IMR-90 (cell line): ENCODE measurements around the gene NME4. TPM values are rescaled to one million over a fixed set of nuclear protein-coding genes. Genes with fewer than 3 reads are reported as not detected.

Source experiments
- ATAC-seq: fragments of 200-7000 bp; cut with Tn5 transposase; 2 replicates; pipeline ENCODE4 v1.9.1; 2020; ENCODE audit warnings: low read depth, mild to moderate bottlenecking, moderate library complexity
- BruUV-seq: library from RNA; stranded (reverse); fragments of 400-500 nt; replicated peaks from 2 replicates; lab custom pipeline; 2021; lab: Mats Ljungman, UMichigan
- CTCF ChIA-PET: fragments of 300-600 bp; formaldehyde crosslinking; extraction: SDS; loops from one replicate; lab custom pipeline; 2021; ENCODE audit warnings: antibody characterized with exemption; lab: Yijun Ruan, JAX
- POLR2A ChIA-PET: fragments of 300-600 bp; sonication (Branson Sonifier 250); formaldehyde crosslinking; loops from one replicate; lab custom pipeline; 2022; ENCODE audit warnings: antibody characterized with exemption; ENCODE audit not compliant: unreplicated experiment; lab: Charles Lee
- DNase-seq: peaks from one replicate; pipeline ENCODE4 v3.0.0; 2013
- H2AFZ ChIP-seq: replicated peaks from 2 replicates; pipeline ENCODE3; 2013; ENCODE audit warnings: low read length, mild to moderate bottlenecking; ENCODE audit not compliant: poor library complexity
- H2AK5ac ChIP-seq: 2 replicates; pipeline ENCODE4 v1.6.1; 2013; ENCODE audit warnings: low read depth, low read length, inconsistent platforms
- H2AK9ac ChIP-seq: replicated peaks from 2 replicates; pipeline ENCODE3; 2013; ENCODE audit warnings: mild to moderate bottlenecking, low read depth, low read length, moderate library complexity; ENCODE audit not compliant: poor library complexity
- H2BK120ac ChIP-seq: 2 replicates; pipeline ENCODE4 v1.6.1; 2013; ENCODE audit warnings: low read depth, low read length, inconsistent platforms
- H2BK15ac ChIP-seq: 3 replicates; pipeline ENCODE4 v1.6.1; 2013; ENCODE audit warnings: low read depth, low read length, inconsistent platforms
- H2BK20ac ChIP-seq: 2 replicates; pipeline ENCODE4 v1.6.1; 2013; ENCODE audit warnings: low read depth, mild to moderate bottlenecking, inconsistent platforms, low read length, moderate library complexity
- H2BK5ac ChIP-seq: 2 replicates; pipeline ENCODE4 v1.6.1; 2013; ENCODE audit warnings: mild to moderate bottlenecking, low read depth, low read length, inconsistent platforms; ENCODE audit not compliant: poor library complexity, severe bottlenecking
- H3K14ac ChIP-seq: replicated peaks from 2 replicates; pipeline ENCODE4 v1.6.1; 2013; ENCODE audit warnings: low read depth, low read length, inconsistent platforms
- H3K18ac ChIP-seq: 2 replicates; pipeline ENCODE4 v1.6.1; 2013; ENCODE audit warnings: low read depth, low read length, control low read depth
- H3K23ac ChIP-seq: 2 replicates; pipeline ENCODE4 v1.6.1; 2013; ENCODE audit warnings: low read depth, low read length, inconsistent platforms
- H3K27ac ChIP-seq: 2 replicates; pipeline ENCODE4 v1.5.1; 2013; ENCODE audit warnings: mild to moderate bottlenecking, control low read depth, low read length; ENCODE audit not compliant: insufficient read depth
- H3K27me3 ChIP-seq: 2 replicates; pipeline ENCODE4 v1.6.1; 2013; ENCODE audit warnings: low read length; ENCODE audit not compliant: control insufficient read depth, insufficient read depth
- H3K36me3 ChIP-seq: 2 replicates; pipeline ENCODE4 v1.6.1; 2013; ENCODE audit warnings: low read length, mixed read lengths; ENCODE audit not compliant: control insufficient read depth, insufficient read depth
- H3K4ac ChIP-seq: 2 replicates; pipeline ENCODE4 v1.6.1; 2013; ENCODE audit warnings: low read depth, low read length, inconsistent platforms
- H3K4me1 ChIP-seq: 2 replicates; pipeline ENCODE4 v1.6.1; 2013; ENCODE audit warnings: low read length, mixed read lengths; ENCODE audit not compliant: control insufficient read depth, insufficient read depth
- H3K4me2 ChIP-seq: 2 replicates; pipeline ENCODE4 v1.6.1; 2013; ENCODE audit warnings: low read depth, mild to moderate bottlenecking, control low read depth, low read length, moderate library complexity
- H3K4me3 ChIP-seq: 2 replicates; pipeline ENCODE4 v1.5.1; 2013; ENCODE audit warnings: low read depth, mild to moderate bottlenecking, control low read depth, low read length, moderate library complexity; ENCODE audit not compliant: insufficient read depth
- H3K56ac ChIP-seq: 2 replicates; pipeline ENCODE4 v1.6.1; 2013; ENCODE audit warnings: low read length, inconsistent platforms; ENCODE audit not compliant: insufficient read depth; ENCODE audit errors: extremely low read depth
- H3K79me1 ChIP-seq, 2 experiments: 2 replicates each; pipeline ENCODE4 v1.6.1; 2013; ENCODE audit warnings: low read length in 2 of 2, inconsistent platforms in 1 of 2, low read depth in 1 of 2
- H3K9ac ChIP-seq: 2 replicates; pipeline ENCODE4 v1.6.1; 2013; ENCODE audit warnings: low read depth, low read length, control low read depth
- H3K9me1 ChIP-seq: 2 replicates; pipeline ENCODE4 v1.6.1; 2013; ENCODE audit warnings: low read length, inconsistent platforms; ENCODE audit not compliant: insufficient read depth
- H3K9me3 ChIP-seq: 2 replicates; pipeline ENCODE4 v1.6.1; 2013; ENCODE audit warnings: low read length; ENCODE audit not compliant: control insufficient read depth, insufficient read depth
- H4K20me1 ChIP-seq: 2 replicates; pipeline ENCODE4 v1.6.1; 2013; ENCODE audit warnings: low read length, inconsistent platforms; ENCODE audit not compliant: insufficient read depth
- H4K5ac ChIP-seq: 2 replicates; pipeline ENCODE4 v1.6.1; 2013; ENCODE audit warnings: mild to moderate bottlenecking, low read depth, low read length, control low read depth
- H4K8ac ChIP-seq, 2 experiments: 2 replicates each; pipeline ENCODE4 v1.6.1; 2013; ENCODE audit warnings: low read depth in 2 of 2, low read length in 2 of 2, control low read depth in 1 of 2, inconsistent platforms in 1 of 2
- H4K91ac ChIP-seq: 2 replicates; pipeline ENCODE4 v1.6.1; 2013; ENCODE audit warnings: low read depth, low read length, inconsistent platforms; ENCODE audit not compliant: insufficient read depth
- BHLHE40 ChIP-seq: fragments of 150-350 bp; IDR thresholded peaks from 2 replicates; pipeline ENCODE4 v1.6.1; 2016; ENCODE audit warnings: mild to moderate bottlenecking, low read depth, low read length
- CHD1 ChIP-seq: IDR thresholded peaks from 2 replicates; pipeline ENCODE4 v1.6.1; 2012; ENCODE audit warnings: low read depth, low read length, improper control_type of control experiment
- FOS ChIP-seq: fragments of 150-350 bp; IDR thresholded peaks from 2 replicates; pipeline ENCODE4 v1.6.1; 2016; ENCODE audit warnings: low read depth, low read length
- MAFK ChIP-seq: IDR thresholded peaks from 2 replicates; pipeline ENCODE4 v1.6.1; 2012; ENCODE audit warnings: low read depth, low read length, improper control_type of control experiment
- MAZ ChIP-seq: IDR thresholded peaks from 2 replicates; pipeline ENCODE4 v1.6.1; 2012; ENCODE audit warnings: low read depth, mild to moderate bottlenecking, low read length, improper control_type of control experiment, moderate library complexity, borderline replicate concordance
- MXI1 ChIP-seq: IDR thresholded peaks from 2 replicates; pipeline ENCODE4 v1.6.1; 2012; ENCODE audit warnings: low read depth, mild to moderate bottlenecking, low read length, moderate library complexity, borderline replicate concordance
- POLR2A ChIP-seq: IDR thresholded peaks from 2 replicates; pipeline ENCODE4 v1.6.1; 2012; ENCODE audit warnings: mild to moderate bottlenecking, low read depth, low read length
- RCOR1 ChIP-seq: IDR thresholded peaks from 2 replicates; pipeline ENCODE4 v1.6.1; 2012; ENCODE audit warnings: mild to moderate bottlenecking, low read length, improper control_type of control experiment; ENCODE audit not compliant: insufficient replicate concordance
- RFX5 ChIP-seq: IDR thresholded peaks from 2 replicates; pipeline ENCODE4 v1.8.0; 2012; ENCODE audit warnings: low read depth, mild to moderate bottlenecking, low read length, moderate library complexity
- SMC3 ChIP-seq: fragments of 150-350 bp; IDR thresholded peaks from 2 replicates; pipeline ENCODE4 v1.6.1; 2016; ENCODE audit warnings: low read depth, mild to moderate bottlenecking, antibody characterized with exemption, low read length, moderate library complexity
- WGBS, 2 experiments: methylation state at CpG; one replicate each; pipeline versions ENCODE4 v1.1.5 to v1.1.7; 2013; ENCODE audit warnings: missing lambda C conversion rate in 2 of 2; ENCODE audit not compliant: insufficient read length in 1 of 2; ENCODE audit errors: extremely low coverage in 2 of 2; 5-methylcytosine and 5-hydroxymethylcytosine counted together
- dilution Hi-C: fragments of 300-500 bp; cut with HindIII; formaldehyde crosslinking; loops from one replicate; pipeline ENCODE4 v1.14.3; 2018; ENCODE audit warnings: low sequenced_read_pairs; ENCODE audit not compliant: unreplicated experiment
- in situ Hi-C: fragments of 300-500 bp; cut with MboI; formaldehyde crosslinking; loops from 3 replicates; pipeline ENCODE4 v1.14.3; 2019; ENCODE audit warnings: low sequenced_read_pairs, inconsistent platforms, mixed read lengths
- intact Hi-C: fragments of 100-400 bp; cut with micrococcal nuclease; formaldehyde crosslinking; loops from 2 replicates; pipeline ENCODE4 v1.10.0; 2022
- polyA plus RNA-seq, 3 experiments: library from polyadenylated mRNA; depleted of rRNA; stranded (reverse); fragments of >200 nt; gene quantifications; 2 replicates each; pipeline ENCODE4 v1.2.3, GENCODE V29; 2012; ENCODE audit warnings: low replicate concordance in 1 of 3
- total RNA-seq: library from RNA; depleted of rRNA; stranded (reverse); fragments of >200 nt; gene quantifications from 2 replicates; pipeline ENCODE4 v1.2.3, GENCODE V29; 2012
- TF ChIP-seq, protein P1 (sequence below): fragments of 150-350 bp; IDR thresholded peaks from 2 replicates; pipeline ENCODE4 v1.6.1; 2016; ENCODE audit warnings: low read depth, mild to moderate bottlenecking, low read length, moderate library complexity, borderline replicate concordance
- TF ChIP-seq, protein P2 (sequence below): fragments of 150-350 bp; IDR thresholded peaks from 2 replicates; pipeline ENCODE4 v1.6.1; 2017; ENCODE audit warnings: mild to moderate bottlenecking, antibody characterized with exemption, low read length, low read depth

Gene NME4
- total and polyA plus RNA-seq, 2 of the 4 experiments (the other 2 are of a cell fraction): 124 to 288 TPM

GRCh38 chr16:376817-377418 is 20.1 kb upstream of the NME4 start:
- in situ Hi-C loops (no loop called here), dilution Hi-C loops (no loop called here), intact Hi-C loops (no loop called here)
- H2BK15ac ChIP-seq: no peak overlapping the region
- H3K27me3 ChIP-seq: no peaks in the 10 kb centered on the region
- H4K8ac ChIP-seq: no peak overlapping the region
- H3K4me1 ChIP-seq: no peaks in the 10 kb centered on the region; the same call in 1 of the 2 replicates
- peaks cover 13 to 29% of the 10 kb centered on the region in 2 experiments; a peak in 3 of 4 replicates for H3K79me1 ChIP-seq
- H3K14ac ChIP-seq: no peak overlapping the region
- no peak overlapping the region for H4K5ac ChIP-seq
- H4K91ac ChIP-seq: no peak overlapping the region
- no peak overlapping the region for H3K27ac ChIP-seq
- H2BK5ac ChIP-seq: no peak overlapping the region
- H2BK20ac ChIP-seq: no peak overlapping the region
- H3K18ac ChIP-seq: no peak overlapping the region
- ChIA-PET POLR2A (no interaction called here), CTCF (no interaction called here)
- no TSS peak for BruUV-seq
- ATAC-seq (no peak), DNase-seq (no peak)
- WGBS, 2 experiments: 92% methylated on average over 6 of the region's 26 CpGs; no CpG with 5 or more reads in 1 of the 2 experiments
- H3K56ac ChIP-seq: no peak overlapping the region
- TF ChIP-seq MAZ (no peak), MXI1 (no peak), BHLHE40 (no peak), RCOR1 (no peak), RFX5 (no peak), CHD1 (no peak), MAFK (no peak), POLR2A (no peak), SMC3 (no peak), FOS (no peak)
- TF ChIP-seq, protein P1, sequence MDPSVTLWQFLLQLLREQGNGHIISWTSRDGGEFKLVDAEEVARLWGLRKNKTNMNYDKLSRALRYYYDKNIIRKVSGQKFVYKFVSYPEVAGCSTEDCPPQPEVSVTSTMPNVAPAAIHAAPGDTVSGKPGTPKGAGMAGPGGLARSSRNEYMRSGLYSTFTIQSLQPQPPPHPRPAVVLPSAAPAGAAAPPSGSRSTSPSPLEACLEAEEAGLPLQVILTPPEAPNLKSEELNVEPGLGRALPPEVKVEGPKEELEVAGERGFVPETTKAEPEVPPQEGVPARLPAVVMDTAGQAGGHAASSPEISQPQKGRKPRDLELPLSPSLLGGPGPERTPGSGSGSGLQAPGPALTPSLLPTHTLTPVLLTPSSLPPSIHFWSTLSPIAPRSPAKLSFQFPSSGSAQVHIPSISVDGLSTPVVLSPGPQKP: no peak
- TF ChIP-seq, protein P2, sequence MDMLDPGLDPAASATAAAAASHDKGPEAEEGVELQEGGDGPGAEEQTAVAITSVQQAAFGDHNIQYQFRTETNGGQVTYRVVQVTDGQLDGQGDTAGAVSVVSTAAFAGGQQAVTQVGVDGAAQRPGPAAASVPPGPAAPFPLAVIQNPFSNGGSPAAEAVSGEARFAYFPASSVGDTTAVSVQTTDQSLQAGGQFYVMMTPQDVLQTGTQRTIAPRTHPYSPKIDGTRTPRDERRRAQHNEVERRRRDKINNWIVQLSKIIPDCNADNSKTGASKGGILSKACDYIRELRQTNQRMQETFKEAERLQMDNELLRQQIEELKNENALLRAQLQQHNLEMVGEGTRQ: no peak
- no peak overlapping the region for H3K9ac ChIP-seq
- H2AFZ ChIP-seq: no peak overlapping the region
- H3K9me3 ChIP-seq: no peaks in the 10 kb centered on the region
- H4K20me1 ChIP-seq: peaks cover 16% of the 10 kb centered on the region
- H3K4me3 ChIP-seq: no peak overlapping the region
- H3K36me3 ChIP-seq: peaks cover 50% of the 10 kb centered on the region
- H2AK9ac ChIP-seq: no peak overlapping the region
- H3K9me1 ChIP-seq: no peaks in the 10 kb centered on the region
- H3K23ac ChIP-seq: no peak overlapping the region
- H3K4me2 ChIP-seq: no peak overlapping the region
- H2AK5ac ChIP-seq: no peak overlapping the region
- H3K4ac ChIP-seq: no peak overlapping the region
- H2BK120ac ChIP-seq: no peak overlapping the region
